IPS-11a (cell line): Measurements from ENCODE around the gene S100A11.

Source experiments
- H3K4me3 ChIP-seq: one replicate; pipeline ENCODE4 v1.5.1; 2013; ENCODE audit warnings: low read depth, low read length, control low read depth

S100A11 gene

DNA sequence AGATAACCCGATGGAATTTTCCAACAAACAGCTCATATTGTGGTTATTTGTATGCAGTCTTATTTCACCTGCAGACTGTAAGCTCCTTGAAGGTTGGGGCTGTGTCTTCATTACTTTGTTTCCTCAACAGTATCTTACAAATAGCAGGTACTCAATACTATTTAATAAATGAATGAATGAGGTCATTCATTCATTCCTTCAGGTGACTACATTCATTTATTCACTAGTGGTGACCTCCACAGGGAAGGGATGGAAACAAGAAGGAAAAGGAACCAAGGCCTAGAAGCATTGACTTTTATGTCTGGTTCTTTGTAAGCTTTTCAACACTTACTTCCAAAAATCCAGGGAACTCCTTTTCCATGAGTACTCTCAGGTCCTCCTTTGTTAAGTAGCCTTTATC lies 51.0 kb downstream of the S100A11 start:
- H3K4me3 ChIP-seq = no peak overlapping the region

DNA sequence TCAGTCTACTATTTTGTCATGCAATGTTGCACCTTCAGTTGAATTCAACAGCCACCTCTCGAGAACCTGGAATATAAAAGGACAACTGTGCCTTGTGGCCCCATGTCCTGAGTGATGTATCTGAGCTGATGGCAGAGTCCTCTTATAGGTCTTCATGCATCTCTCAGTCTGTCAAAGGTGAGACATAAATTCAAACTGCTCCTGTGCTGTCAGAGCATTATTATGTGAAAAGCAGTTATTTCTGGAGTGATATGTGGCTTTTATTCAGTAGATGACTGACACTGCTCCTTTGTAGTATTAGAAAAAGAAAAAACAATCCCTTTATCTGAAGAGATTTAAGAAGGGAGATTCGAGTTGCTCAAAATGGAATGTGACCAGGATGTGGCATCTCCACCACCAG lies 51.5 kb downstream of the S100A11 start:
- H3K4me3 ChIP-seq = no peak overlapping the region

DNA sequence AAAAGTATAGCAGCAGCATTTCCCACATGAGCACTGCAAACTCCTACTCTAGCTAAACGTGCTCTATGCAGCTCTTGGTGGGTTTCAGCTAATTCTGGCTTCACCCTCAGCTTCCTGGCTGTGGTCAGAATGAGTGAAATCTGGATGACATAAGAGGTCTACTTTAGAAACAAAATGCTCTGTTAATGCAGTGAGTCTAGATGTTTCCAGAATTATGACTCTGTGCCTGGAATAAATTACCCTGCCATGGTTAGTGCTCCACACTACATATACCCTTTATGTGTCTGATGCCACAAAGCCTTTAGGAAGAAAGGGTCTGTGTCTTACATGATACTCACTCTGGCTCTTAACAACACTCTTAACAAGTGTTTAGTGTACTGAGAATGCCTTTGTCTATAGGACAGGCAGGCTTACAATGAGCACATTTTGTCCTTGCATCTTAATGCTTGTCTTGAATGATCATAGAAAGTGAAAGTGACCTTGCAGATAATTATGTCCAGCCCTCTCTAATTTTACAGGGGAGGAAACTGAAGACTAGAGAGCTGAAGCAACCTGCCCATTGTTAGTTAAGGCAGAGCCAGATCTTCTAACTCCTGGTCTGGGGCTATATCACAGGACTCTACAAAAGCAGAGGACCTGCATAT lies 52.4 kb downstream of the S100A11 start:
- no peak overlapping the region for H3K4me3 ChIP-seq
